IPS-15b (cell line): ENCODE results near the gene RHBG.

Experiments used
- H3K27me3 ChIP-seq: one replicate; pipeline ENCODE4 v1.6.1; 2013; ENCODE audit warnings: low read length; ENCODE audit not compliant: control insufficient read depth, insufficient read depth
- H3K36me3 ChIP-seq: one replicate; pipeline ENCODE4 v1.6.1; 2013; ENCODE audit warnings: low read length; ENCODE audit not compliant: control insufficient read depth, insufficient read depth
- H3K4me1 ChIP-seq: one replicate; pipeline ENCODE4 v1.6.1; 2013; ENCODE audit warnings: mild to moderate bottlenecking, low read length; ENCODE audit not compliant: control insufficient read depth, insufficient read depth
- H3K4me3 ChIP-seq: one replicate; pipeline ENCODE4 v1.5.1; 2013; ENCODE audit warnings: low read depth, low read length
- H3K9ac ChIP-seq: one replicate; pipeline ENCODE4 v1.6.1; 2013; ENCODE audit warnings: low read depth, mild to moderate bottlenecking, low read length
- H3K9me3 ChIP-seq: one replicate; pipeline ENCODE4 v1.6.1; 2013; ENCODE audit warnings: mild to moderate bottlenecking, low read length; ENCODE audit not compliant: control insufficient read depth, insufficient read depth

RHBG gene

DNA sequence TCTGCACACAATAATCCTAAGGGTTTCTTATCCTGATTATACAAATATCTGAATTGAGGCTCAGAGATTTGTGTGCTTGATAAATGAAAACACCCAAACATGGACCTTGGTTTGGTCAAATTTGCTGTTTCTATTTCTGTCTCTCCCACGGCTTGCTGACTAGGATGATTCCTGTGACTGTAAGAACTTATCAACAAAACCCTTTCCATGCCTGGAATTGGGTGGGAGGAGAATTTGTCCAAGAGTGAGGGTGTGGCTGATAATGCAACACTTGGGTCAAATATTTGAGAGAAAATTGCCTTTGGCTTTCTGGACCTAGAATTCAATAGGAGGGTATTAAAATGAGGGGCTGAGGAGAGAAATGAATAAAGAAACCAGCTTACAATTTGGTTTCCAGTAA, 48.0 kb downstream of the RHBG start:
- Histone ChIP-seq H3K4me1 (peaks cover 5% of the 10 kb centered on the region), H3K36me3 (no peaks in the 10 kb centered on the region), H3K27me3 (peaks cover 69% of the 10 kb centered on the region), H3K9me3 (no peaks in the 10 kb centered on the region), H3K9ac (no peak overlapping the region), H3K4me3 (no peak overlapping the region)

DNA sequence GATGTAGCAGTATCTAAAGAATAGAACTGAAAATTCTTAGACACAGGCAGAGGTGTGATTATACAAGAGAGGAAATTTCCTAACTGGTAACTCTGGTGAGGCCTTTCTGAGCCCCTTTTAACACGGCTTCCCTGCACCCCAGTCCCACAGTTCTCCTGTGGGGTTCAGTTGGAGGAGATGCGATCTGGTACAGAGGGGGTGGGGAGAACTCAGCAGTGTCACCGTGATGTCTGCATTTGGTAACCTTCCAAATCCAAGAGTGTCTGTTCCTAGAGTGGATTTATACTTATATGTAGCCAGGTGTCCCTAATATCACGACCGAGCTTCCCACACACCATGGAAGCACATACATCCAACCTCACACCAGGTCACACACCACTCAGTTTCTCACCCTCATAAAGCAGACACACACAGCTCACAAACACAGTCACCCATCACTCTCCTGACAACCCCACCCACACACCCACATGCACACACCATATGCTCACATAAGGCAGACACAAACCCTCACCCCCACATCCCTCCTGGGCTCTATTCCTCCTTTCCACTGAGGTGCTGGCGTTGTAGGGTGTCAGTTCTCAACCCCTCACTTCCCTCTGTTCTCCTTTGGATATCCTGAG, 48.5 kb downstream of the RHBG start:
- Histone ChIP-seq H3K9ac (no peak overlapping the region), H3K27me3 (peaks cover 74% of the 10 kb centered on the region), H3K36me3 (no peaks in the 10 kb centered on the region), H3K9me3 (no peaks in the 10 kb centered on the region), H3K4me3 (no peak overlapping the region), H3K4me1 (peaks cover 10% of the 10 kb centered on the region)

DNA sequence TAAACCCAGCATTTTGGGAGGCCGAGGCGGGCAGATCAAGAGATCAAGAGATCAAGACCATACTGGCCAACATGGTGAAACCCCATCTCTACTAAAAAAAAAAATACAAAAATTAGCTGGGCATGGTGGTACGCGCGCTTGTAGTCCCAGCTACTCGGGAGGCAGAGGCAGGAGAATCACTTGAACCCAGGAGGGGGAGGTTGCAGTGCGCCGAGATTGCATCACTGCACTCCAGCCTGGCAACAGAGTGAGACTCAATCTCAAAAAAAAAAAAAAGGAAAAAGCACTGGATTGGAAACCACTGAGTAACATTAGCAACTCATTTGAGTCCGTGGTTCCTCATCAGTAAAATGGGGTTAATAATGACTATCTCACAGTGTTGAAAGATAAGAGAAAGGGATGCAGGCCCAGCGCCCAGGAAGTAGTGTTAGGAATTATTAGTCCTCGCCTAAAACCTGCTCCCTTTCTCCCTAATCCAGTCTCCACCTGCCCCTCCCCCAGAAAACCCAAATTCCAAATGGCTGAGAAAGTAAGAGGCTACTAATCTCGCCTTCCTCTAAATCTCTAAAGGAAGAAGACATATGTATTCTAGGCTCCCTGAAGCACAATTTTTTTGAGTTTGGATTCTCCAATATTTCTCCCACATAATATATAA, 49.5 kb downstream of the RHBG start:
- Histone ChIP-seq H3K4me3 (no peak overlapping the region), H3K9ac (no peak overlapping the region), H3K36me3 (no peaks in the 10 kb centered on the region), H3K9me3 (no peaks in the 10 kb centered on the region), H3K27me3 (peaks cover 85% of the 10 kb centered on the region), H3K4me1 (peaks cover 8% of the 10 kb centered on the region)

- Histone ChIP-seq H3K36me3 (no peaks in the 10 kb centered on the region), H3K27me3 (peaks cover 93% of the 10 kb centered on the region), H3K9ac (no peak overlapping the region), H3K4me1 (peaks cover 9% of the 10 kb centered on the region), H3K4me3 (peak overlapping the region; percentile 35), H3K9me3 (no peaks in the 10 kb centered on the region)
Measured at GRCh38 chr1:156419854-156420204, 50.8 kb downstream of the RHBG start.

- H3K4me3 ChIP-seq, result peak overlapping the region; percentile 35
- no peaks in the 10 kb centered on the region for H3K36me3 ChIP-seq
- no peaks in the 10 kb centered on the region for H3K9me3 ChIP-seq
- H3K9ac ChIP-seq, result no peak overlapping the region
- H3K27me3 ChIP-seq, result peaks cover 93% of the 10 kb centered on the region
- peaks cover 9% of the 10 kb centered on the region for H3K4me1 ChIP-seq
Measured at GRCh38 chr1:156420205-156421061, 51.4 kb downstream of the RHBG start.

GRCh38 chr1:156421062-156421938, 52.3 kb downstream of the RHBG start:
- no peaks in the 10 kb centered on the region for H3K9me3 ChIP-seq
- peak overlapping the region; percentile 35 for H3K4me3 ChIP-seq
- no peak overlapping the region for H3K9ac ChIP-seq
- H3K36me3 ChIP-seq, result no peaks in the 10 kb centered on the region
- peaks cover 9% of the 10 kb centered on the region for H3K4me1 ChIP-seq
- peaks cover 94% of the 10 kb centered on the region for H3K27me3 ChIP-seq

GRCh38 chr1:156421939-156422601, 53.1 kb downstream of the RHBG start:
- peaks cover 9% of the 10 kb centered on the region for H3K4me1 ChIP-seq
- H3K9ac ChIP-seq, result no peak overlapping the region
- H3K4me3 ChIP-seq, result peak overlapping the region; percentile 35
- H3K9me3 ChIP-seq, result no peaks in the 10 kb centered on the region
- H3K36me3 ChIP-seq, result no peaks in the 10 kb centered on the region
- H3K27me3 ChIP-seq, result peaks cover 94% of the 10 kb centered on the region

- no peaks in the 10 kb centered on the region for H3K36me3 ChIP-seq
- peaks cover 94% of the 10 kb centered on the region for H3K27me3 ChIP-seq
- H3K9ac ChIP-seq, result no peak overlapping the region
- peaks cover 9% of the 10 kb centered on the region for H3K4me1 ChIP-seq
- peak overlapping the region; percentile 35 for H3K4me3 ChIP-seq
- H3K9me3 ChIP-seq, result no peaks in the 10 kb centered on the region
Measured at GRCh38 chr1:156422602-156423091, 53.6 kb downstream of the RHBG start.

GRCh38 chr1:156423422-156424352, 54.7 kb downstream of the RHBG start:
- H3K4me1 ChIP-seq, result peaks cover 9% of the 10 kb centered on the region
- H3K9ac ChIP-seq, result no peak overlapping the region
- H3K4me3 ChIP-seq, result peak overlapping the region; percentile 16
- H3K27me3 ChIP-seq, result peaks cover 97% of the 10 kb centered on the region
- H3K9me3 ChIP-seq, result no peaks in the 10 kb centered on the region
- H3K36me3 ChIP-seq, result no peaks in the 10 kb centered on the region

GRCh38 chr1:156424806-156425432, 55.9 kb downstream of the RHBG start:
- H3K9ac ChIP-seq, result no peak overlapping the region
- H3K4me1 ChIP-seq, result peaks cover 15% of the 10 kb centered on the region
- peaks cover 97% of the 10 kb centered on the region for H3K27me3 ChIP-seq
- no peaks in the 10 kb centered on the region for H3K9me3 ChIP-seq
- H3K4me3 ChIP-seq, result no peak overlapping the region
- no peaks in the 10 kb centered on the region for H3K36me3 ChIP-seq
